PC-9 (cell line): ENCODE results near the gene GPD1. TPM values are rescaled to one million over a fixed set of nuclear protein-coding genes. Genes with fewer than 3 reads are reported as not detected.

Source experiments
- BruUV-seq: library from RNA; stranded (reverse); fragments of 400-500 nt; replicated peaks from 2 replicates; lab custom pipeline; 2021; lab: Mats Ljungman, UMichigan
- CTCF ChIA-PET: fragments of 300-600 bp; sonication (Branson Sonifier 250); formaldehyde crosslinking; loops from one replicate; lab custom pipeline; 2022; ENCODE audit warnings: antibody characterized with exemption; lab: Charles Lee
- POLR2A ChIA-PET: fragments of 300-600 bp; sonication (Branson Sonifier 250); formaldehyde crosslinking; loops from one replicate; lab custom pipeline; 2022; ENCODE audit warnings: antibody characterized with exemption; ENCODE audit not compliant: unreplicated experiment; lab: Charles Lee
- DNase-seq, 2 experiments: peaks; one replicate each; pipeline versions ENCODE4 v3.0.0 to v3.0.0-alpha.2; 2015 to 2022; ENCODE audit warnings: mixed read lengths in 1 of 2
- H2AFZ ChIP-seq: fragments of 200-600 bp; sonication (generic); 2 replicates; pipeline ENCODE4 v1.8.1; 2017; ENCODE audit warnings: antibody characterized with exemption
- H3F3A ChIP-seq: fragments of 200-600 bp; sonication (generic); 2 replicates; pipeline ENCODE4 v1.8.1; 2017; ENCODE audit warnings: antibody characterized with exemption, mild to moderate bottlenecking, low read depth; ENCODE audit not compliant: insufficient read depth
- H3K27ac ChIP-seq: fragments of 200-600 bp; sonication (generic); 2 replicates; pipeline ENCODE4 v1.6.1; 2016; ENCODE audit warnings: mixed run types
- H3K27me3 ChIP-seq: fragments of 200-600 bp; sonication (generic); 2 replicates; pipeline ENCODE4 v1.6.1; 2016; ENCODE audit warnings: low read depth, mixed run types; ENCODE audit not compliant: insufficient read depth
- H3K36me3 ChIP-seq: fragments of 200-600 bp; sonication (generic); 2 replicates; pipeline ENCODE4 v1.6.1; 2016; ENCODE audit warnings: low read depth, mixed run types
- H3K4me1 ChIP-seq: fragments of 200-600 bp; sonication (generic); replicated peaks from 2 replicates; pipeline ENCODE4 v1.6.1; 2016; ENCODE audit warnings: mixed run types; ENCODE audit not compliant: insufficient read depth
- H3K4me2 ChIP-seq: fragments of 200-600 bp; sonication (generic); 2 replicates; pipeline ENCODE4 v1.6.1; 2017; ENCODE audit warnings: mixed run types
- H3K4me3 ChIP-seq: fragments of 200-600 bp; sonication (generic); 2 replicates; pipeline ENCODE4 v1.6.1; 2016; ENCODE audit warnings: mixed run types
- H3K79me2 ChIP-seq: fragments of 200-600 bp; sonication (generic); 2 replicates; pipeline ENCODE4 v1.6.1; 2017; ENCODE audit warnings: low read depth, mixed run types
- H3K9me2 ChIP-seq: fragments of 200-600 bp; sonication (generic); 2 replicates; pipeline ENCODE4 v1.8.1; 2017; ENCODE audit warnings: mild to moderate bottlenecking; ENCODE audit not compliant: insufficient read depth
- H3K9me3 ChIP-seq: fragments of 200-600 bp; sonication (generic); 2 replicates; pipeline ENCODE4 v1.8.1; 2016; ENCODE audit warnings: low read depth; ENCODE audit not compliant: insufficient read depth
- H4K20me1 ChIP-seq: fragments of 200-600 bp; sonication (generic); 2 replicates; pipeline ENCODE4 v1.8.1; 2017; ENCODE audit not compliant: insufficient read depth
- EZH2 ChIP-seq: fragments of 200-600 bp; sonication (generic); IDR thresholded peaks from 2 replicates; pipeline ENCODE4 v1.8.0; 2017; ENCODE audit warnings: antibody characterized with exemption, low read depth
- intact Hi-C: fragments of 100-400 bp; cut with micrococcal nuclease; formaldehyde crosslinking; loops from one replicate; pipeline ENCODE4 v1.10.0; 2022; ENCODE audit not compliant: unreplicated experiment
- total RNA-seq: library from RNA; stranded (reverse); gene quantifications from 2 replicates; pipeline ENCODE4 v1.2.3, GENCODE V29; 2021
- TF ChIP-seq, protein P1 (sequence below): fragments of 200-600 bp; sonication (generic); conservative IDR thresholded peaks from 2 replicates; pipeline ENCODE4 v1.6.1; 2017; ENCODE audit warnings: mixed run types, antibody characterized with exemption, mild to moderate bottlenecking, moderate library complexity

GPD1 gene
- total RNA-seq, 1 experiment from 2014 or later: 0.24 TPM

- H3K4me1 ChIP-seq: peaks cover 43% of the 10 kb centered on the region
- peak overlapping the region; percentile 55 for H3K27ac ChIP-seq
- H3K9me2 ChIP-seq: no peaks in the 10 kb centered on the region
- H3K79me2 ChIP-seq: peaks cover 51% of the 10 kb centered on the region
- peak overlapping the region; percentile 74 for H3K4me2 ChIP-seq
- H3K27me3 ChIP-seq: no peaks in the 10 kb centered on the region
- no peak for TF ChIP-seq EZH2
- TF ChIP-seq, protein P1, sequence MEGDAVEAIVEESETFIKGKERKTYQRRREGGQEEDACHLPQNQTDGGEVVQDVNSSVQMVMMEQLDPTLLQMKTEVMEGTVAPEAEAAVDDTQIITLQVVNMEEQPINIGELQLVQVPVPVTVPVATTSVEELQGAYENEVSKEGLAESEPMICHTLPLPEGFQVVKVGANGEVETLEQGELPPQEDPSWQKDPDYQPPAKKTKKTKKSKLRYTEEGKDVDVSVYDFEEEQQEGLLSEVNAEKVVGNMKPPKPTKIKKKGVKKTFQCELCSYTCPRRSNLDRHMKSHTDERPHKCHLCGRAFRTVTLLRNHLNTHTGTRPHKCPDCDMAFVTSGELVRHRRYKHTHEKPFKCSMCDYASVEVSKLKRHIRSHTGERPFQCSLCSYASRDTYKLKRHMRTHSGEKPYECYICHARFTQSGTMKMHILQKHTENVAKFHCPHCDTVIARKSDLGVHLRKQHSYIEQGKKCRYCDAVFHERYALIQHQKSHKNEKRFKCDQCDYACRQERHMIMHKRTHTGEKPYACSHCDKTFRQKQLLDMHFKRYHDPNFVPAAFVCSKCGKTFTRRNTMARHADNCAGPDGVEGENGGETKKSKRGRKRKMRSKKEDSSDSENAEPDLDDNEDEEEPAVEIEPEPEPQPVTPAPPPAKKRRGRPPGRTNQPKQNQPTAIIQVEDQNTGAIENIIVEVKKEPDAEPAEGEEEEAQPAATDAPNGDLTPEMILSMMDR: no peak
- H3K36me3 ChIP-seq: peaks cover 3% of the 10 kb centered on the region
- H3F3A ChIP-seq: peaks cover 38% of the 10 kb centered on the region
- H3K9me3 ChIP-seq: no peaks in the 10 kb centered on the region
- peaks cover 29% of the 10 kb centered on the region for H4K20me1 ChIP-seq
- BruUV-seq: TSS peak; percentile 42
- CTCF ChIA-PET: interaction anchor here (0.6 to 4.1 kb wide), 9 partner anchors 11 to 320 kb away, joined by 3 to 21 read pairs (median 4); partner anchors contain the start of genes CERS5 and SMARCD1
- intact Hi-C loops: no loop called here
- H3K4me3 ChIP-seq: peak overlapping the region; percentile 74
- POLR2A ChIA-PET: interaction anchor here (0.5 to 1.9 kb wide), 7 partner anchors 15 to 1956 kb away, joined by 3 to 10 read pairs (median 4); partner anchors contain the start of genes CERS5 and SMARCD1
- peak in 1 of 2 experiments; percentile 53 for DNase-seq
- H2AFZ ChIP-seq: peak overlapping the region; percentile 85
Observed at GRCh38 chr12:50112456-50113218, 8.8 kb downstream of the GPD1 start.

- peaks cover 56% of the 10 kb centered on the region for H3K79me2 ChIP-seq
- no peak overlapping the region for H3K4me2 ChIP-seq
- H3K9me2 ChIP-seq: no peaks in the 10 kb centered on the region
- no peak overlapping the region for H2AFZ ChIP-seq
- H3K4me3 ChIP-seq: no peak overlapping the region
- peaks cover 11% of the 10 kb centered on the region for H3K4me1 ChIP-seq
- no peak for DNase-seq
- no peak overlapping the region for H3K27ac ChIP-seq
- POLR2A ChIA-PET: no interaction called here
- peaks cover 3% of the 10 kb centered on the region for H3K36me3 ChIP-seq
- TF ChIP-seq, protein P1: no peak
- TF ChIP-seq EZH2: no peak
- no peaks in the 10 kb centered on the region for H3K9me3 ChIP-seq
- H3F3A ChIP-seq: peaks cover 4% of the 10 kb centered on the region; the same call in 1 of the 2 replicates
- H4K20me1 ChIP-seq: peaks cover 38% of the 10 kb centered on the region
- CTCF ChIA-PET: no interaction called here
- no TSS peak for BruUV-seq
- intact Hi-C loops: no loop called here
- no peaks in the 10 kb centered on the region for H3K27me3 ChIP-seq
Observed at GRCh38 chr12:50117057-50117622, 13.3 kb downstream of the GPD1 start.

DNA sequence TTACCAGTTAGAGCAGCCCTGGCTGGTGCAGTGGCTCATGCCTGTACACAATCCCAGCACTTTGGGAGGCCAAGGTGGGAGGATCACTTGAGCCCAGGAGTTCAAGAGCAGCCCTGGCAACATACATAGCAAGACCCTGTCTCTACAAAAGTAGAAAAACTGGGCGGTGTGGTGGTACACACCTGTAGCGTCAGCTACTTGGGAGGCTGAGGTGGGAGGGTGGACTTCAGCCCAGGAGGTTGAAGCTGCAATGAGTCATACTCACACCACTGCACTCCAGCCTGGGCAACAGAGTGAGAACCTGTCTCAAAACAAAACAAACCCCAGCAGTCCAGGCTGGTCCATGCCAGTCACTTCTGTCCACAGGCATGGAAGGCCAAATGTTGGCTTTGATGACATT is 15.6 kb downstream of the GPD1 start:
- Histone ChIP-seq H3K36me3 (peaks cover 3% of the 10 kb centered on the region), H3K4me2 (no peak overlapping the region), H3K27me3 (no peaks in the 10 kb centered on the region), H3K9me2 (no peaks in the 10 kb centered on the region), H2AFZ (no peak overlapping the region), H3K9me3 (no peaks in the 10 kb centered on the region), H3K4me1 (peaks cover 2% of the 10 kb centered on the region), H3K79me2 (peaks cover 33% of the 10 kb centered on the region), H3F3A (no peaks in the 10 kb centered on the region), H3K27ac (no peak overlapping the region), H3K4me3 (no peak overlapping the region), H4K20me1 (peaks cover 32% of the 10 kb centered on the region)
- CTCF ChIA-PET: no interaction called here
- POLR2A ChIA-PET: interaction anchor here (0.6 kb wide), 1 partner anchor 18 kb away, joined by 3 read pairs; no protein-coding TSS in a partner anchor
- intact Hi-C loops: no loop called here
- no peak for DNase-seq
- no TSS peak for BruUV-seq
- TF ChIP-seq, protein P1: no peak
- no peak for TF ChIP-seq EZH2
